ENCODE measurements around the gene VWA7. TPM values are rescaled to one million over a fixed set of nuclear protein-coding genes. Genes with fewer than 3 reads are reported as not detected.

The VWA7 gene
- total RNA-seq, 1 donor from 2014 or later = 0.74 TPM

DNA sequence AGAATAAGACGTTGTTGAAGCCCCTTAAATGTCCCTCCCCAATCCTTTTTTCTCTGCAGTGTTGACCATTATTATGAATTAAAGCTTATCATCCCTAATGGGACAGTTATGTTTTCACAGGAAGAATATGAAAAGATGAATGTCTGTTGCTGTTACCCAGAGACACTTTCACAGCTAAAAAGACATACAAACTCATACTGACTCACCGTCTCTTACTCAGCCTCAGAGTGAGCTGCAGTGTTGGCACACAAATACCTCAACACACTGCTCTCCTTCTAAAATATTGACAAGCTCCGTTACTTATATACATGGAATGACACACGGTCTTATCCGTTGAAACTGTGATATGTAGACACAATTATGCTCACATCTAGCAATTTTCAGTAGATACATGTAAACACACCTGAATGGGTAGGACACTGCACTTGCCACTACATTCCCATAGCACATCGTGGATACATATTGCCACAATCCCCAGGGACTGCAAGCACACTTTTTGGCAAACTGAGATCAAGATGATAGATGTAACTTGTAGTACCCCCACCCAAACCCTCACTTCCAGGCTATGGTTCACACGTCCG, 24.3 kb downstream of the VWA7 start:
- no peaks in the 10 kb centered on the region for H3K4me1 ChIP-seq
- H3K27me3 ChIP-seq = no peaks in the 10 kb centered on the region
- H3K27ac ChIP-seq = no peak overlapping the region
- H3K4me3 ChIP-seq = no peak overlapping the region
- no peak for DNase-seq (ENCODE audit: extremely low spot score in 2 of 2)
- intact Hi-C loops (cut with DNase I) = no loop called here
- H3K36me3 ChIP-seq = no peaks in the 10 kb centered on the region
- no peaks in the 10 kb centered on the region for H3K9me3 ChIP-seq
- TF ChIP-seq POLR2AphosphoS5 (IDR thresholded peaks at IDR 0.05; ENCODE audit: insufficient read depth in 1 of 2, low read depth in 1 of 2) = no peak
- TF ChIP-seq POLR2A (IDR thresholded peaks at IDR 0.05) = no peak
- TF ChIP-seq, protein P1, sequence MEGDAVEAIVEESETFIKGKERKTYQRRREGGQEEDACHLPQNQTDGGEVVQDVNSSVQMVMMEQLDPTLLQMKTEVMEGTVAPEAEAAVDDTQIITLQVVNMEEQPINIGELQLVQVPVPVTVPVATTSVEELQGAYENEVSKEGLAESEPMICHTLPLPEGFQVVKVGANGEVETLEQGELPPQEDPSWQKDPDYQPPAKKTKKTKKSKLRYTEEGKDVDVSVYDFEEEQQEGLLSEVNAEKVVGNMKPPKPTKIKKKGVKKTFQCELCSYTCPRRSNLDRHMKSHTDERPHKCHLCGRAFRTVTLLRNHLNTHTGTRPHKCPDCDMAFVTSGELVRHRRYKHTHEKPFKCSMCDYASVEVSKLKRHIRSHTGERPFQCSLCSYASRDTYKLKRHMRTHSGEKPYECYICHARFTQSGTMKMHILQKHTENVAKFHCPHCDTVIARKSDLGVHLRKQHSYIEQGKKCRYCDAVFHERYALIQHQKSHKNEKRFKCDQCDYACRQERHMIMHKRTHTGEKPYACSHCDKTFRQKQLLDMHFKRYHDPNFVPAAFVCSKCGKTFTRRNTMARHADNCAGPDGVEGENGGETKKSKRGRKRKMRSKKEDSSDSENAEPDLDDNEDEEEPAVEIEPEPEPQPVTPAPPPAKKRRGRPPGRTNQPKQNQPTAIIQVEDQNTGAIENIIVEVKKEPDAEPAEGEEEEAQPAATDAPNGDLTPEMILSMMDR (IDR thresholded peaks at IDR 0.05) = no peak

- Histone ChIP-seq H3K27ac (no peak overlapping the region), H3K27me3 (no peaks in the 10 kb centered on the region), H3K9me3 (no peaks in the 10 kb centered on the region), H3K36me3 (no peaks in the 10 kb centered on the region), H3K4me3 (no peak overlapping the region), H3K4me1 (no peaks in the 10 kb centered on the region)
- DNase-seq (ENCODE audit: extremely low spot score in 2 of 2) = no peak
- intact Hi-C loops (cut with DNase I) = no loop called here
- TF ChIP-seq POLR2AphosphoS5 (IDR thresholded peaks at IDR 0.05; ENCODE audit: insufficient read depth in 1 of 2, low read depth in 1 of 2) = no peak
- TF ChIP-seq POLR2A (IDR thresholded peaks at IDR 0.05) = no peak
- TF ChIP-seq, protein P1 (IDR thresholded peaks at IDR 0.05) = no peak
Measured at GRCh38 chr6:31750411-31751022, 26.6 kb downstream of the VWA7 start.

DNA sequence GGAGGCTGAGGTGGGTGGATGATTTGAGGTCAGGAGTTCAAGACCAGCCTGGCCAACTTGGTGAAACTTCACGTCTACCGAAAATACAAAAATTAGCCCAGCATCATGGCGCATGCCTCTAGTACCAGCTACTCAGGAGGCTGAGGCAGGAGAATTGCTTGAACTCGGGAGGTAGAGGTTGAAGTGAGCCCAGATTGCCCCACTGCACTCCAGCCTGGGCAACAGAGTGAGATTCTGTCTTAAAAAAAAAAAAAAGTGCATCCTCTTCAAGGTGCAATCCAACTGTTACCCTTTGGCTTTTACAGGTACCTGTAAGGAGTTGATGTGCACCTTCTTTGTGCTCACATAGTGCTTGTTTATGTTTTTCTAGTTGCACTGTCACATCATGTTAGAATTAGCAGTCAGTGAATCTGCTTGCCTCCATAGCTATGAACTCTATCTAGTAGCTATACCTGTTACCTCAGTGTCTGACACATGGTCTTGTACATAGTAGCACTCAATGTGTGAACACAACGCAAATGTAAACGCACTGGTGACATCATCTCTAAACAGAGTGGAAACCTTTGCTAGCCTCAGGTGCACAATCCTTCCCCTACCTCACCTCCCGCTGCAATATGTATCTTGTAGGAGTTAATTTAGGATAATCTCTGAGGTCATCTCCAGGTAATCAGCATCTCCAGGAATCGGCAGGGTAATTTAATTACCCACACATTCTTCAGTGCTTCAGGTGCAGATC, 27.7 kb downstream of the VWA7 start:
- Histone ChIP-seq H3K27me3 (no peaks in the 10 kb centered on the region), H3K9me3 (no peaks in the 10 kb centered on the region), H3K27ac (no peak overlapping the region), H3K4me1 (no peaks in the 10 kb centered on the region), H3K36me3 (no peaks in the 10 kb centered on the region), H3K4me3 (no peak overlapping the region)
- no peak for DNase-seq (ENCODE audit: extremely low spot score in 2 of 2)
- TF ChIP-seq, protein P1 (IDR thresholded peaks at IDR 0.05) = no peak
- TF ChIP-seq POLR2AphosphoS5 (IDR thresholded peaks at IDR 0.05; ENCODE audit: insufficient read depth in 1 of 2, low read depth in 1 of 2) (no peak), POLR2A (IDR thresholded peaks at IDR 0.05) (no peak)
- intact Hi-C loops (cut with DNase I) = no loop called here

DNA sequence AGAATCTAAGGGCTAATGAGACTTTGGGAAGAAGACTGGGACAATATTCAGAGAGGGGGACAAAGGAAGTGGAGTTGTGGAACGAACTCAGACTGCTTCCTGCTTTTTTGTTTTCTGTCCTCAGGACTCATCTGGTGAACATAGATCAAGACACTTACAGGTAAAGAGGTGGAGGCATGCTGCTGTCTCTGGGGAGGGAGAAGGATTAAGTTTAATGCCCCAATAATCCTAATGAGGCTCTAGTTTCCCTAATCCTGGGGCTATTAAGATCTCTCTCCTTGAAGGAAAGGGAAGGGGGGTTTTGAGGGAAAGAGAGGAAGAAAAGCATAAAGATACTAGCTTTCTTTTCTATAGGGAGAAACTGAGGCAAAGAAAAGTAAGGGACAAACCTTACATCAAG, 32.7 kb downstream of the VWA7 start:
- DNase-seq (ENCODE audit: extremely low spot score in 2 of 2) = no peak
- no peak overlapping the region for H3K4me3 ChIP-seq
- H3K27ac ChIP-seq = no peak overlapping the region
- H3K27me3 ChIP-seq = no peaks in the 10 kb centered on the region
- intact Hi-C loops (cut with DNase I) = no loop called here
- no peaks in the 10 kb centered on the region for H3K36me3 ChIP-seq
- TF ChIP-seq POLR2AphosphoS5 (IDR thresholded peaks at IDR 0.05; ENCODE audit: insufficient read depth in 1 of 2, low read depth in 1 of 2) = no peak
- TF ChIP-seq, protein P1 (IDR thresholded peaks at IDR 0.05) = no peak
- TF ChIP-seq POLR2A (IDR thresholded peaks at IDR 0.05) = no peak
- H3K9me3 ChIP-seq = no peaks in the 10 kb centered on the region
- H3K4me1 ChIP-seq = peaks cover 10% of the 10 kb centered on the region

DNA sequence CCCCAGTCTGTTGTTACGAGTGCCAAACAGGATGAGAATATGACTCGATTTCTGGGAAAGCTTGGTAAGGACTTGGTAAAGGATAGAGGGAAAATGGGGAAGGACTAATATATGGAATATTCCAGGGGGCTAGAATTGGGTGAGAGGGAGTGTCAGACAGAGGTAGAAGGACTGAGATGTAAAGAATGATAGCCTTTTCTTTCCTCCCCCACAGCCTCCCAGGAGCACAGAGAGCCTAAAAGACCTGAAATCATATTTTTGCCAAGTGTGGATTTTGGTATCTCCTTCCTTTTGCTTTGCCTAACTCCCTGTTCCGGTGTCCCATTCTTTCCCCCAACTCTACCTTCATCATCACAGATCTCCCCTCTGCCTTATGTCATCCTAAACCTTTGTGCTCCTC, 34.2 kb downstream of the VWA7 start:
- H3K27ac ChIP-seq = no peak overlapping the region
- intact Hi-C loops (cut with DNase I) = no loop called here
- H3K27me3 ChIP-seq = no peaks in the 10 kb centered on the region
- TF ChIP-seq POLR2AphosphoS5 (IDR thresholded peaks at IDR 0.05; ENCODE audit: insufficient read depth in 1 of 2, low read depth in 1 of 2) = no peak
- DNase-seq (ENCODE audit: extremely low spot score in 2 of 2) = no peak
- H3K4me3 ChIP-seq = no peak overlapping the region
- no peaks in the 10 kb centered on the region for H3K9me3 ChIP-seq
- peaks cover 25% of the 10 kb centered on the region for H3K4me1 ChIP-seq
- no peaks in the 10 kb centered on the region for H3K36me3 ChIP-seq
